Measurements from ENCODE around the gene GPR180. TPM values are rescaled to one million over a fixed set of nuclear protein-coding genes. Genes with fewer than 3 reads are reported as not detected.

The GPR180 gene
- total and polyA plus RNA-seq, 10 of the 15 experiments (the other 5 are each of a cell fraction or from before 2014, with no cell fraction given): 1.6 to 7.2 (median 5.3) TPM

GRCh38 chr13:94674609-94675348, 73.1 kb downstream of the GPR180 start:
- Histone ChIP-seq H3K79me2 (ENCODE audit: control insufficient read depth, insufficient read depth, low read length) (no peaks in the 10 kb centered on the region), H3K9me3 (replicated peaks; ENCODE audit: control insufficient read depth, insufficient read depth, low read length) (no peaks in the 10 kb centered on the region), H3K27ac (ENCODE audit: control insufficient read depth, insufficient read depth) (no peak overlapping the region), H3K4me3 (no peak overlapping the region), H4K20me1 (ENCODE audit: control insufficient read depth, insufficient read depth) (no peaks in the 10 kb centered on the region), H3K9ac (ENCODE audit: control insufficient read depth, insufficient read depth, low read length) (no peak overlapping the region), H2AFZ (ENCODE audit: control insufficient read depth, low read depth, low read length) (no peak overlapping the region), H3K36me3 (ENCODE audit: control insufficient read depth in 2 of 2, insufficient read depth in 2 of 2, low read length in 1 of 2) (no peaks in the 10 kb centered on the region), H3K27me3 (replicated peaks in 1 of 2; ENCODE audit: control insufficient read depth in 2 of 2, insufficient read depth in 2 of 2, low read length in 1 of 2) (no peaks in the 10 kb centered on the region; a peak in 2 of 4 replicates), H3K4me1 (ENCODE audit: control insufficient read depth, insufficient read depth, low read length) (no peaks in the 10 kb centered on the region), H3K4me2 (ENCODE audit: control insufficient read depth, insufficient read depth) (no peak overlapping the region)
- intact Hi-C loops (cut with micrococcal nuclease; ENCODE audit: unreplicated experiment): loop anchor here (1.0 to 10.0 kb wide), 4 partner anchors 280 to 804 kb away; no protein-coding TSS in a partner anchor
- SMC1A ChIA-PET (ENCODE audit: uncharacterized antibody, unreplicated experiment): interaction anchor here (0.6 to 2.0 kb wide), 9 partner anchors 13 to 802 kb away, joined by 3 to 16 read pairs (median 3); no protein-coding TSS in a partner anchor
- CTCF ChIA-PET: interaction anchor here (0.7 to 6.2 kb wide), 21 partner anchors 9 to 805 kb away, joined by 3 to 47 read pairs (median 5); no protein-coding TSS in a partner anchor
- POLR2A ChIA-PET: interaction anchor here (0.8 kb wide), 1 partner anchor 9 kb away, joined by 3 read pairs; no protein-coding TSS in a partner anchor
- ATAC-seq (peak; percentile 83), DNase-seq (ENCODE audit: low read depth, low spot score) (no peak), FAIRE-seq (peak; percentile 70)
- in situ Hi-C loops (cut with MboI): loop anchor here (10.0 kb wide), 2 partner anchors 730 to 800 kb away; no protein-coding TSS in a partner anchor
- TF ChIP-seq CHD1 (IDR thresholded peaks at IDR 0.05; ENCODE audit: low read depth, low read length): no peak
- TF ChIP-seq RAD21 (IDR thresholded peaks at IDR 0.05; ENCODE audit: insufficient read depth, low read depth, low read length): peak; percentile 68
- TF ChIP-seq SMC3 (IDR thresholded peaks at IDR 0.05; ENCODE audit: borderline replicate concordance, low read length): peak; percentile 72; the same call in 1 of the 2 replicates
- TF ChIP-seq BHLHE40 (IDR thresholded peaks at IDR 0.05; ENCODE audit: borderline replicate concordance in 1 of 2, low read depth in 2 of 2, low read length in 1 of 2): no peak
- no peak for TF ChIP-seq IRF3 (IDR thresholded peaks at IDR 0.05)
- TF ChIP-seq ZNF207 (IDR thresholded peaks at IDR 0.05; ENCODE audit: borderline replicate concordance): no peak
- TF ChIP-seq CTCF (IDR thresholded peaks at IDR 0.05 in 2 of 3, conservative IDR thresholded peaks at IDR 0.05 in 1 of 3; ENCODE audit: control insufficient read depth in 2 of 3, extremely low read depth in 1 of 3, insufficient read depth in 1 of 3, low read depth in 3 of 3, low read length in 3 of 3): peak; percentile 73 to 80 (median 73)
- TF ChIP-seq KAT2A (conservative IDR thresholded peaks at IDR 0.05; ENCODE audit: control insufficient read depth, low read depth, low read length): no peak
- TF ChIP-seq RFX5 (IDR thresholded peaks at IDR 0.05; ENCODE audit: low read depth, low read length): no peak
- TF ChIP-seq BCL11A (IDR thresholded peaks at IDR 0.05; ENCODE audit: low read depth, low read length): no peak
- RAD21 ChIA-PET (ENCODE audit: unreplicated experiment): interaction anchor here (5.7 kb wide), 1 partner anchor 729 kb away, joined by 36 read pairs; no protein-coding TSS in a partner anchor
- 9% methylated on average over 5 of the region's 5 CpGs for WGBS (ENCODE audit: insufficient coverage, insufficient replicate concordance, low lambda C conversion rate, missing lambda C conversion rate)
- BruUV-seq (replicated peaks): no TSS peak
